Measurements from ENCODE around the gene OR5F1. TPM values are rescaled to one million over a fixed set of nuclear protein-coding genes. Genes with fewer than 3 reads are reported as not detected.

OR5F1 gene
- not detected for total RNA-seq

GRCh38 chr11:55994525-55994924, at the start of gene OR5F1:
Gene OR5F1, minus strand, starts transcription at chr11:55994625. Its CDS starts 0 bp downstream, at chr11:55994625.
- DNase-seq, result no peak

DNA sequence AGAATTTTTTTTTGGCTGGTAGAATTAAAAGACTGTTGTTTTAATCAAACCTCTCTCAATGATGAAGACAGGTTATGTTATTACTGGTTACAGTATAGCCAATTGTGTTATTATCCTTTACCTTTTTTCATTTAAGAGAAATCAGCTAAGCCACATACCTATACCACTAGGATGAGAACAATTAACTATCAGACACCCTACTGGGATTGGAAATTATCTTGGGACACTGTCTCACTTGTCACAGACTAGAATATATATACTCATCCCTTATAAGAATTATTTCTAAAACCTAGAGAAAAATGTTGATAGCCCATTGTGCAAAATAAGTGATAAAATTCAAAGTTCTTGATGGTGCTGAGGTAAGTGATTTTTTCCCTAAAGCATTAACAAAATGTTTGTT, 32.9 kb upstream of the OR5F1 start, which contains the start of gene OR5AS1:
TSS of gene OR5AS1 (plus strand) at position 301 of the 400 bp plus-strand sequence. CDS start 2,765 bp downstream, outside the sequence.
- no peak for DNase-seq

DNA sequence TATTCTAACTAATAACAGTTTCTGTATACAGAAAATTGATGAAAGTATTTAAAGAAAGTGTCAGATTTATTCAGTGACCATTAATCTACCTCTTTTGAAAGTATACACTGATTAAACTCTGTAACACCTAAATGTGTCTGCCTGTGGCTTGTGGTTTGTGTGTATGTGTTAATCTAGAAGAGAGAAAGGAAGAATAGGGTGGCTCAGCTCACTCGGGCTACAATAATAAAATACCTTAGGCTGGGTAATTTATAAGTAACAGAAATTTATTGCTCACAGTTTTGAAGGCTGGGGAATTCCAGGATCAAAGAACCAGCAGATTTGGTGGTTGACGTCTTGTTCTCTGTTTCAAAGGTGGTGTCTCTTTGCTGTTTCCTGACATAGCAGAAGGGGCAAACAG, 19.4 kb upstream of the OR5F1 start:
- DNase-seq, result no peak

- DNase-seq, result no peak
These were observed 16.3 kb upstream of the OR5F1 start for GRCh38 chr11:56010716-56011115.

- no peak for DNase-seq
These were observed 23.5 kb downstream of the OR5F1 start for GRCh38 chr11:55970935-55971334.

GRCh38 chr11:55969845-55970244, 24.6 kb downstream of the OR5F1 start, which contains the start of gene OR10AG1:
Gene OR10AG1, minus strand, starts transcription at chr11:55969945. Its CDS starts 38 bp downstream, at chr11:55969907.
- DNase-seq, result no peak

GRCh38 chr11:55967914-55968313, 26.5 kb downstream of the OR5F1 start:
- no peak for DNase-seq

DNA sequence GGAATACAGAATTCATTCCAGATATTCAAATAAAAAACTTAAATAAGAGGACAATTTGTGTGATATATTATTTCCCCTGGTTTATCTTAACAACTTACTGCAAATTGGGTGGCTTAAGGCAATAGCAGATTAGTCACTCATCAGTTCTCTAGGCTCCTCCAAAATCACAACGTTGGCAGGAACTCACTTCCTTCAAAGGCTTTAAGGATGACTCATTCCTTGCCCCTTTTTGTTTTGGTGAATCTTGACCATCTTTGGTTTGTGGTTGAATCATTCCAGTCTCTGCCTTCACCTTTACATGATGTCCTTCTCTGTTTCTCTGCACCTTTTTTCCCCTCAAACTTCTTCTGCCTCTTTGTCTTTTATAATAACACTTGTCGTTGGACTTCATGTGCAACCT, 28.0 kb downstream of the OR5F1 start:
- DNase-seq, result no peak

- no peak for DNase-seq
These were observed 37.9 kb downstream of the OR5F1 start for GRCh38 chr11:55956521-55956920.

- DNase-seq, result no peak
These were observed 45.1 kb downstream of the OR5F1 start for GRCh38 chr11:55949330-55949729.

Other genes starting within 250 kb of the OR5F1 start
- not detected for gene OR5D13, start 221.2 kb downstream of the OR5F1 start, total RNA-seq
- gene OR5D14, start 199.1 kb downstream of the OR5F1 start, total RNA-seq, result not detected
- not detected for gene OR5L1, start 183.3 kb downstream of the OR5F1 start, total RNA-seq
- not detected for gene OR5D18, start 175.0 kb downstream of the OR5F1 start, total RNA-seq
- not detected for gene OR5L2, start 167.4 kb downstream of the OR5F1 start, total RNA-seq
- not detected for gene OR5D16, start 155.9 kb downstream of the OR5F1 start, total RNA-seq
- not detected for gene TRIM51, start 111.3 kb downstream of the OR5F1 start, total RNA-seq
- gene OR5W2, start 80.0 kb downstream of the OR5F1 start, total RNA-seq, result not detected
- gene OR5I1, start 58.2 kb downstream of the OR5F1 start, total RNA-seq, result not detected
- not detected for gene OR10AG1, start 24.7 kb downstream of the OR5F1 start, total RNA-seq
- not detected for gene OR5AS1, start 33.0 kb upstream of the OR5F1 start, total RNA-seq
- gene OR8I2, start 98.7 kb upstream of the OR5F1 start, total RNA-seq, result not detected
- gene OR8H2, start 109.1 kb upstream of the OR5F1 start, total RNA-seq, result not detected
- not detected for gene OR8H3, start 127.7 kb upstream of the OR5F1 start, total RNA-seq
- not detected for gene OR8J3, start 145.6 kb upstream of the OR5F1 start, total RNA-seq
- not detected for gene OR8K5, start 165.7 kb upstream of the OR5F1 start, total RNA-seq
- not detected for gene OR5J2, start 182.0 kb upstream of the OR5F1 start, total RNA-seq
- gene OR5T2, start 239.6 kb upstream of the OR5F1 start, total RNA-seq, result not detected

Data from occipital lobe (tissue), 2 donors.